Stimulated activated CD8-positive, alpha-beta memory T cell treated with anti-CD3 and anti-CD28 coated beads, Interleukin-12 subunit alpha, Interleukin-12 subunit beta, amount 100 ng/mL, for 24 hours (primary cell): ENCODE measurements around the gene MERTK.

Experiments used
- DNase-seq: peaks from one replicate; pipeline ENCODE4 v3.0.0-alpha.2; 2020; ENCODE audit errors: extremely low read depth

Gene MERTK

GRCh38 chr2:111977240-111977639, 78.8 kb downstream of the MERTK start:
- DNase-seq = no peak

GRCh38 chr2:111978452-111979170, 80.2 kb downstream of the MERTK start:
- DNase-seq = no peak

- no peak for DNase-seq
Measured at GRCh38 chr2:111981666-111982065, 83.3 kb downstream of the MERTK start.

GRCh38 chr2:111982822-111983221, 84.4 kb downstream of the MERTK start:
- no peak for DNase-seq

GRCh38 chr2:111983478-111984212, 85.2 kb downstream of the MERTK start:
- DNase-seq = no peak

GRCh38 chr2:111984213-111984604, 85.8 kb downstream of the MERTK start:
- no peak for DNase-seq

- DNase-seq = no peak
Measured at GRCh38 chr2:111985514-111985913, 87.1 kb downstream of the MERTK start.

- no peak for DNase-seq
Measured at GRCh38 chr2:111986116-111986900, 87.9 kb downstream of the MERTK start.

GRCh38 chr2:111990375-111990774, 92.0 kb downstream of the MERTK start:
- no peak for DNase-seq

- no peak for DNase-seq
Measured at GRCh38 chr2:111990856-111991255, 92.4 kb downstream of the MERTK start.

- no peak for DNase-seq
Measured at GRCh38 chr2:111994042-111994441, 95.6 kb downstream of the MERTK start.

- DNase-seq = no peak
Measured at GRCh38 chr2:111995148-111995547, 96.7 kb downstream of the MERTK start.

- no peak for DNase-seq
Measured at GRCh38 chr2:111999809-112000208, 101.4 kb downstream of the MERTK start.

GRCh38 chr2:112000399-112001135, 102.2 kb downstream of the MERTK start:
- DNase-seq = no peak

GRCh38 chr2:112001136-112001715, 102.8 kb downstream of the MERTK start:
- no peak for DNase-seq

GRCh38 chr2:112001942-112002341, 103.5 kb downstream of the MERTK start:
- DNase-seq = no peak

- no peak for DNase-seq
Measured at GRCh38 chr2:112003576-112004252, 105.3 kb downstream of the MERTK start.

- DNase-seq = no peak
Measured at GRCh38 chr2:112004253-112004645, 105.8 kb downstream of the MERTK start.

- no peak for DNase-seq
Measured at GRCh38 chr2:112005406-112006075, 107.1 kb downstream of the MERTK start.

- DNase-seq = no peak
Measured at GRCh38 chr2:112006076-112006410, 107.6 kb downstream of the MERTK start.

- DNase-seq = no peak
Measured at GRCh38 chr2:112007493-112007892, 109.1 kb downstream of the MERTK start.
